ENCODE data around the gene NUP98.

Gene NUP98

GRCh38 chr11:3797329-3798090 lies at the start of gene NUP98:
TSS of gene NUP98 (minus strand) at chr11:3797554. CDS start at chr11:3782117, 15,437 bp downstream.
- DNase-seq, result peak; percentile 99

- no peak for DNase-seq
Observed at GRCh38 chr11:3845670-3846069, 48.3 kb upstream of the NUP98 start.

DNA sequence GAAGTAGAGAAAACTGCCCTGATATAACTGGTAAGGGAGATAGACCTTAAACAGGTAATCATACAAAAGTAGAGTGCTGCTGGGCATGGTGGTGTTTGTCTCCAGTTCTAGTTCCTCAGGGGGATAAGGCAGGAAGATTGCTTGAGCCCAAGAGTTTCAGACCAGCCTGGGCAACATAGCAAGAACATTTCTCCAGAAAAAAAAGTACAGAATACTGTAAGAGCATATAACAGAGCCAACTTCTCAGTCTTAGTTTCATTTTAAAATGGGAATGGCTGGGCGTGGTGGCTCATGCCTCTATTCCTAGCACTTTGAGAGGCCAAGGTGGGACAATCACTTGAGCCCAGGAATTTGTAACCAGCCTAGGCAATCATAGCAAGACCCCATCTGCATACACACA lies 47.9 kb upstream of the NUP98 start:
- DNase-seq, result no peak

DNA sequence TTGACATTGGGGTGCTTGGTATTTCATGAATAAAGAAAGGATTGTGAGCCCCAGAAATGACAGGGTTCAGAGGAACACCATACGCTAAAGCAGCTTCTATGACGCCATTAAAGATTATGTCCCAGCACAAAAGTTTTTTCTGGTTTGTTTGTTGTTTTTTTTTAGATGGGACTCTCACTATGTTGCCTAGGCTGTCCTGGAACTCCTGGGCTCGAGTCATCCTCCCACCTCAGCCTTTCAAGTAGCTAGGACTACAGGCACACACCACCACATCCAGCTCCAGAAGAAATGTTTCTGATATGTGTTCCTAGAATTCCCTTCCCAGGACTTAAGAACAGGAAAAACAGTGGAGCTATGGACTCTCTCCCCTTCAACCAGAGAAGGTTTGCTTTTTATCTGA lies 46.0 kb upstream of the NUP98 start:
- no peak for DNase-seq

- peak; percentile 70 for DNase-seq
Observed at GRCh38 chr11:3841426-3842350, 44.3 kb upstream of the NUP98 start.

- peak; percentile 63 for DNase-seq
Observed at GRCh38 chr11:3840870-3841425, 43.6 kb upstream of the NUP98 start, which contains the start of gene RHOG. TSS of gene RHOG (minus strand) at chr11:3840959. CDS start at chr11:3828138, 12,821 bp downstream.

DNA sequence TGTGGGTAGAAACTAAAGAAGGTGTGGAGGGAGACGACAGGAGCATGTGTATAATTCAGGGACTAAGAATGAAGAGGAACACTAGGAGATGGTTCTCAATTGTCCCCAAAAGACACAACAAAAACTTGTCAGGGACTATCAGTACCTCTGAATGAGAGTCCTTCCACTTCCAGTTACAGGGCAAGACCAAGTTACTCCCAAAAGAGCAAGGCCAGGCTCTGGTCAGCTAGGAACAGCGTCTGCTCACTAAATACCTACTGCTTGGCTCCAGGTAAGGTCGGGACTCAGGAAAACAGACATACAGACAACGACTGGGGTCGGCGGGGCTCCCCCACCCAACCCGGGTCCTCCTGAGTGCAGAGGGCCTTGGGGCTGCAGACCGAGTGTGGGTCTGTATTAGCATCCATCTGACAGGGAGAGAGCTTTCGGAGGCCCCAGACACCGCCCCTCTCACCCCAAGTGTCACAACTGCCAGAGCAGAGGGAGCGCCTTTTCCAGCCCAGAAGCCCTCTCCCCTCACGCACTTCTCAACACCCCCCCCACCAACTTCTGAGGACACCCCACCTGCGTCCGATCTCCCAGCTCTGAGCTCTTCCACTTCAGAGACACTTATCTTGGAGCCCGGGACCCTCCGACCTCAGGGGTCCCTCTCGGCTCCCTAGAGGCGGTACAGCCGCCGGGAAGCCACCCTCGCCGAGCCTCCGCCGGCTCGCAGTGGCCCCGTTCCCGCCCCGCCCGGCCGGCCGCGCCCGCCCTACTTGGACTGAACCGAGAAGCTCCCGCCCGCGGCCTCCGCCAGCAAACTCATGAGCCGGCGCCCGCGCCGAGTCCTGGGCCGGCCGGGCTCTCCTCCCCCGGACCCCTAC lies 42.9 kb upstream of the NUP98 start:
- no peak for DNase-seq

GRCh38 chr11:3838504-3838903 lies 41.1 kb upstream of the NUP98 start:
- DNase-seq, result no peak

DNA sequence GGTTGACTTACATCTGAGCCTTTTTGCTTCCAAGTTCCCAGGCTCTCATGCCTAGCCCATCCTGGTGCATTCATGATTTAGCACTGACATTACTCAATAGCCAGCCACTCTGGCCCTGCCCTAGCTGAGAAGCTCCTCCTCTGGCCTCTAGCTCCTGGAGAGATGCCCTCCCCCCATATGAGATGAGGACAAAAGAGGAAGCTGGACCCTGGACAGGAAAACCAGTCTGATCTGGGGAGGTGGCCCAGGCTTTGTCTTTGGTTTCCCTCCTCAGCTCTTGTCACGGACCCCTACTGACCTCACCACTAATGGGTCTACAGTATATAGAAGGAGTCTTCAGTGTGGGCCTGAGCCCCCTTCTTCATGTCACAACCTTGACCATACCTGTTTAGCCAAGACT lies 40.4 kb upstream of the NUP98 start:
- no peak for DNase-seq

- DNase-seq, result no peak
Observed at GRCh38 chr11:3836903-3837302, 39.5 kb upstream of the NUP98 start.

GRCh38 chr11:3835751-3836150 lies 38.4 kb upstream of the NUP98 start:
- DNase-seq, result no peak

- no peak for DNase-seq
Observed at GRCh38 chr11:3834664-3835461, 37.5 kb upstream of the NUP98 start.

DNA sequence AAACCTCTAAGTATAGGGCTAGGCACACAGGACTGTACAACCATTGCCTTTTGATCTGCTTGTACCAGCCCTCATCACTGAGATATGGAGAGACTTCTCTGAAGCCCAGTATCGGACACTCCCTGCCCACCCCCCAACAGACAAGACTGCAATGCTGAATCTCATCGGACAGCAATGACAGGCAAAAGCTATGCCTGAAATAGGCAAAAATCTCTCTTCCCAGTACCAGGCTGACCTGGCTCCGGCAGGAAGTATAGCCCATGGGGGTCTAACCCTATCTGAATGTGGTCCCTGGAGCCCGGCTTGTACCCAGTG lies 37.0 kb upstream of the NUP98 start:
- no peak for DNase-seq

DNA sequence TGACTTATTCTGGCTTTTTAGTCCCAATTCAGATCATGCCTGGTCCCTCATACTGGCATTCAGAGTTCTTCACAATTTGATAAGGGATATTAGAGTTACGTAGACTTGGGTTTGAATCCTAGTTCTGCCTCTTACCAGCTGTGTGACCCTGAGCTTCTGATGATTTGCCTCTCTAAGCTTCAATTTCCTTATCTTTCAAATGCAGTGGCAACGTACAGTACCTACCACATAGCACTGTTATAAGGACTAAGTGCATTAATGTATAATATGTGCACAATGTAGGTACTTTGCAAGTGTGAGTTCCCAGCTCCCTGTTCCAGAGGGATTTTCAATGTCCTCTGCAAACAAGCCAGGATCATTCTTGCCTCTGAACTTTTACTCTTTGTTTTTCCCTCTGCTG lies 36.1 kb upstream of the NUP98 start:
- DNase-seq, result no peak

GRCh38 chr11:3832816-3833215 lies 35.5 kb upstream of the NUP98 start:
- no peak for DNase-seq

- DNase-seq, result no peak
Observed at GRCh38 chr11:3831378-3832239, 34.3 kb upstream of the NUP98 start.

DNA sequence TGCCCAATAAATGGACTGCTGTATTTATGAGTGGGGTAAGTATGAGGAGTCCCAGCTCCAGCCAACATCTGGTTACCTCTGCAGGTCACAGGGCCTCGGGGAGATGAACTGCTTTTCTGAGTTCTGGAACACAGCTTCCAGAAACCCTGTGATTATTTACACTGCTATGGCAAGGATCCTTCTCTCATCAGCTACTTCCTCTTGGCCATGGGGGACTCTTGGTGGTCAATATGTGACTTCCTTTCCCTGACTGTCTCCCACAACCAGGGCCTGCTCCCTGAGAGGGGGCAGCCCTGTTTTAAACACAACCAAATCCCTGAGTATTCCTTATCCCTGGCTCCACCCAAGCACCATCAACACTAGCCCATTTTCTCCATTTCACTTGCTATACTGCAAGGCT lies 33.4 kb upstream of the NUP98 start:
- DNase-seq, result no peak

DNA sequence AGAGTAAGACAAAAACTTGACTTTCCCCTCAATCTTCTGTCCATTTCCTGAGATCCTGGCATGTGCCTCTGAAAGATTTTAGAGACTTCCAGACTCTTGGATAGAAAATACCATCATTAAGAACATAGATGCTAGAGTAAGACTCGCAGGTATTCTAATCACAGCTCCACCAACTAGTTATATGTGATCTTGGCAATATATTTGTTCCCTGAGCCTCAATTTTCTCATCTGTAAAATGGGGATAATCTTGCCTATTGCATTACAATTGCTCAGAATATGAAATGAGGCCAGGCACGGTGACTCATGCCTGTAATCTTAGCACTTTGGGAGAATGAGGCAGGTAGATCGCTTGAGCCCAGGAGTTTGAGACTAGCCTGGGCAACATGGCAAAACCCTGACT lies 32.7 kb upstream of the NUP98 start:
- no peak for DNase-seq

DNA sequence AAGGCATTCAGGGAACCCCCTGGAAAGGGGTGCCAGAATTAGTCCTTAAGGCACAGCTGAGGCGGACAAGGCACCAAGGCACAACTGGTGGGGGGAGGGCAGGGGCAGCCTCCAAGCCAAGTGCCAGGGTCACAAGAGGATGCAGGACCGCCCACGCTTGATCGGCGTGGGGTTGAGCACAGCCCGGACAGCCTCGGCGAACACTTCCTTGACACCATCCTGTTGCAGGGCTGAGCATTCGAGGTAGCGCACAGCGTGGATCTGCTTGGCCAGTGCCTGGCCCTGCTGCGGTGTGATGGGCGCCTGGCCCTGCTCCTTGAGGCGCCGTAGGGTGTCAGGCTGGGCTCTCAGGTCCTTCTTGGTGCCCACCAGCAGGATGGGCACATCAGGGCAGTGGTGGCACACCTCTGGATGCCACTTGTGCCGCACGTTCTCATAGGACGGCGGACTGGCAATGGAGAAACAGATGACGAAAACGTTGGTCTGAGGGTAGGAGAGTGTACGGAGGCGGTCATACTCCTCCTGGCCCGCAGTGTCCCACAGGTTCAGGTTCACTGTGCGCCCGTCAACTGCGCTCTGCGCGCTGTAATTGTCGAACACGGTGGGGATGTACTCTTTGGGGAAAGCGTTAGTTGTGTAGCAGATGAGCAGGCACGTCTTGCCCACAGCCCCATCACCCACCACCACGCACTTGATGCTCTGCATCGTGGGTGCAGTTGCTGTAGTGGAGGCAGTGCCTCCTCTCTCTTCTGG lies 30.3 kb upstream of the NUP98 start:
- no peak for DNase-seq

- DNase-seq, result no peak
Observed at GRCh38 chr11:3826721-3827120, 29.4 kb upstream of the NUP98 start.
